ENCODE measurements around the gene UFC1. TPM values are rescaled to one million over a fixed set of nuclear protein-coding genes. Genes with fewer than 3 reads are reported as not detected.
A peak's percentile ranks its signal among the peaks of the same experiment; 100 is the strongest.

Gene UFC1
- total RNA-seq, 1 donor from 2014 or later = 133 TPM

DNA sequence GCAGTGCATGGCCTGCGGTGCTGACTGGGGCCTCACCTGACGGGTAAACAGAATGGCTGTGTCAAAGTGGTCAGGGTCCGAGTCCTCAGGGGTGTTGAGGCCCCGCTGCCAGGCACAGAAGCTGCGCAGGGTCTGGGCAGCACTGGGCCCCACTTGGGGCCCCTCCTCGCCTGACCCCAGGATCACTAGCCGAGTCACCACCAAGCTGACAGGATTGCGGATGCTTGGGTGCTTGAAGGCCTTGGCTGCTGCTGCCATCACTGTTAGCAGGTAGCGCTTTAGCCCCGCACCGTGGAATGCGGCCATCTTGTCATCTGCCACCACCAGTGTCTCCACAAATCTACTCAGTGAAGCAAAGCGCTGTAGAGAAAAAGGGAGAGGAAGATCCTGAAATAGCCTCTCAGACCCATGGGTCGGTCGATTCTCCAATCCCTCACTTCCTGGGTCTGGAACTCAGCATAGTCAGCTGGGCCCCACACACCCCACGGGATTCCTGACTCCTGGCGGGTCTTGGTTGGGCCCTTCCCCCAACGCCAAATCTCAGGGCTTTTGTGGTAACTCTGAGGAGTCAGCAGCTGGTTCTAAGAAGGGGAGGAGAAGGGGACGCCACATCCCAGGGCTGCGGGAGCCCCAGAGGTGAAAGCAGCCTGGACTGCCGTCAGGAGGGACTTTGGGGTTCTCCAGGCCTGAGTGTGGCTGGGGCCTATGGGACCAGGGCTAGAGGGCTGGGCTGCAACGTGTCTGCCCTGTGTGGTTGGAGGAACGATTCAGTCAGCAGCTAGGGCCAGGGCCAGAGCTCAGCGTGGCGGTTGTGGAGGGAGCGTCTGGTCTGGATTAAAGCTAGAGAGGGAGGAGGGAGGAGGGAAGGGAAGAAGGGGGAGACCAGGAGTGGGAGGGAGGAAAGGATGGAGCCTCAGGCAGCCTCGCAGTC is 43.0 kb downstream of the UFC1 start:
- peaks cover 69 to 90% (median 83%) of the 10 kb centered on the region in 3 donors for H3K4me1 ChIP-seq (ENCODE audit: control insufficient read depth in 3 of 3, insufficient read depth in 3 of 3, low read length in 3 of 3)
- peak overlapping the region; percentile 99 for H3K27ac ChIP-seq (ENCODE audit: low read depth, low read length)
- H3K9me3 ChIP-seq (ENCODE audit: control insufficient read depth in 3 of 3, low read length in 3 of 3) = no peaks in the 10 kb centered on the region
- H3K27me3 ChIP-seq (ENCODE audit: control insufficient read depth in 3 of 3, insufficient read depth in 3 of 3, low read length in 3 of 3) = no peaks in the 10 kb centered on the region
- H3K4me3 ChIP-seq (ENCODE audit: low read length in 3 of 3) = peak overlapping the region; percentile 65 to 73 (median 72)
- H3K9ac ChIP-seq (ENCODE audit: low read depth in 1 of 3, low read length in 3 of 3) = peak overlapping the region; percentile 3 to 90 (median 81)
- peaks cover 0 to 3% (median 1%) of the 10 kb centered on the region in 3 donors for H3K36me3 ChIP-seq (ENCODE audit: control insufficient read depth in 3 of 3, insufficient read depth in 3 of 3, low read length in 3 of 3)

DNA sequence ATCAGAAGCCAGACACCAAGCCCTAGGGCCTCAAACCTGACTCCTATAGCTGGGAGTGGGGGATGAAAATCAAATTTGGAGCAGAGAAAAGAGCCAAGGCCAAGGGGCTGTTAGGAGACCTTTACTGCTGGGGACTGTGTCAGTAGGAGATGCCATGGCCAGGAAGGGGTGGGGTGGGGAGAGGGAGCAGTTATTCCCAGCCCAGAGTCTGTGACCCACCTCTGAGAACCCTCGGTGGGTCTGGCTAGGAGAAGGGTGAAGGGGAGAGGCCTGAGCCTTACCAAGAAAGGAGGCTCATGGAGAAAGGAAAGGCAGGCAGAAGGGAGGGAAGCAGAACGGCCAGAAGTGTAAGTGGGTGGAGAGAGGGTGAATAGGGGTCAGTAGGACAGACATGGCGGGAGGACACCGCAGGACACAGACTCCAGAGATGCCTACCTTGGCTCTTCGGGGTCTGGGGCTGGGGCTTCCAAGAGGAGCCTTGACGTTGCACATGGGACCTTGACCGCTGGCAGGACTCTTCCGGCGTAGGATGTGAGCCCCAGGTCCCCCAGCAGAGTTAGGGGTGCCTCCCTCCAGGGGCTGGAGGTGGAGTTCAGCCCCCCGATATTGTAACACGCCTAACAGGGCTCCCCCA is 43.9 kb downstream of the UFC1 start:
- Histone ChIP-seq H3K4me1 (ENCODE audit: control insufficient read depth in 3 of 3, insufficient read depth in 3 of 3, low read length in 3 of 3) (peaks cover 72 to 95% (median 82%) of the 10 kb centered on the region in 3 donors), H3K27me3 (ENCODE audit: control insufficient read depth in 3 of 3, insufficient read depth in 3 of 3, low read length in 3 of 3) (no peaks in the 10 kb centered on the region)

DNA sequence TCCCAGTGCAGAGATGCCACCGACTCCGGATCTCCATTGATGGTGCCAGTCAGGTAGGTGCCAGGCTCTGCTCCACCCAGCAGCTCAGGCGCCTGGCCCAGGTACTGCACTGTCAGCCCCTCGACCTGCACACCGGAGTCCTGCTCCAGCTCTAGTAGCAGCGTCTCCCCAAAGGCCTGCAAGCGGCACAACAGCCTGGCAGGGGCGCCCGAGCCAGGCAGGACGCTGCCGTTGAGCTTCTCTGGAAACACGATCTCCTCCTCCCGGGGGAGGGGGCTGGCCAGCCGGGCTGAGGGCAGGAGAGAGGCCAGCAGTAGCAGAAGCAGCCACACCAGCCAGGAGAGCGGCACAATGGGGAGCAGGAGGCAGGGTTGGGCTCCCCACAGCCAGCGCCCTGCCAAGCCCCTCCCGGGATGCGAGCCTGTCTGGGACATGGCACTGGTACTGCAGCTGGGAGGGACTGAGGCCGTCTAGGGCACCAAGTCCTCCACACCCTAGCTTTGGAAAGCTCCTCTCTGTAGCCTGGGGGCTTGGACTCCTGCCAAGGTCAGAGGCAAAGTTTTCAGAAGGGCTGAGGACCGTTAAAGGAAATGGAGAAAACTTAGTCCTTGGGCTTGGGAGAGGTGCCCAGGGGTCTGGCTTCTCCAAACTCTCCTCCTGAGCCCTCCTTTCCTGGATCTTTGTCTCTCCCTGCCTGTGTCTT is 44.6 kb downstream of the UFC1 start:
- Histone ChIP-seq H3K4me1 (ENCODE audit: control insufficient read depth in 3 of 3, insufficient read depth in 3 of 3, low read length in 3 of 3) (peaks cover 72 to 95% (median 83%) of the 10 kb centered on the region in 3 donors), H3K36me3 (ENCODE audit: control insufficient read depth in 3 of 3, insufficient read depth in 3 of 3, low read length in 3 of 3) (peaks cover 0 to 3% (median under 1%) of the 10 kb centered on the region in 3 donors), H3K27me3 (ENCODE audit: control insufficient read depth in 3 of 3, insufficient read depth in 3 of 3, low read length in 3 of 3) (no peaks in the 10 kb centered on the region), H3K4me3 (ENCODE audit: low read length in 3 of 3) (peak overlapping the region; percentile 65 to 73 (median 72)), H3K9me3 (ENCODE audit: control insufficient read depth in 3 of 3, low read length in 3 of 3) (no peaks in the 10 kb centered on the region), H3K27ac (ENCODE audit: low read depth, low read length) (peak overlapping the region; percentile 99), H3K9ac (ENCODE audit: low read depth in 1 of 3, low read length in 3 of 3) (peak overlapping the region; percentile 72 to 90 (median 81))

More for the DNA sequence above, 43.9 kb downstream of the UFC1 start:
- H3K27ac ChIP-seq (ENCODE audit: low read depth, low read length) = peak overlapping the region; percentile 99
- H3K36me3 ChIP-seq (ENCODE audit: control insufficient read depth in 3 of 3, insufficient read depth in 3 of 3, low read length in 3 of 3) = peaks cover 0 to 3% (median 0%) of the 10 kb centered on the region in 3 donors
- H3K9me3 ChIP-seq (ENCODE audit: control insufficient read depth in 3 of 3, low read length in 3 of 3) = no peaks in the 10 kb centered on the region
- H3K9ac ChIP-seq (ENCODE audit: low read depth in 1 of 3, low read length in 3 of 3) = peak overlapping the region; percentile 72 to 90 (median 81)
- peak overlapping the region; percentile 65 to 73 (median 72) for H3K4me3 ChIP-seq (ENCODE audit: low read length in 3 of 3)

DNA sequence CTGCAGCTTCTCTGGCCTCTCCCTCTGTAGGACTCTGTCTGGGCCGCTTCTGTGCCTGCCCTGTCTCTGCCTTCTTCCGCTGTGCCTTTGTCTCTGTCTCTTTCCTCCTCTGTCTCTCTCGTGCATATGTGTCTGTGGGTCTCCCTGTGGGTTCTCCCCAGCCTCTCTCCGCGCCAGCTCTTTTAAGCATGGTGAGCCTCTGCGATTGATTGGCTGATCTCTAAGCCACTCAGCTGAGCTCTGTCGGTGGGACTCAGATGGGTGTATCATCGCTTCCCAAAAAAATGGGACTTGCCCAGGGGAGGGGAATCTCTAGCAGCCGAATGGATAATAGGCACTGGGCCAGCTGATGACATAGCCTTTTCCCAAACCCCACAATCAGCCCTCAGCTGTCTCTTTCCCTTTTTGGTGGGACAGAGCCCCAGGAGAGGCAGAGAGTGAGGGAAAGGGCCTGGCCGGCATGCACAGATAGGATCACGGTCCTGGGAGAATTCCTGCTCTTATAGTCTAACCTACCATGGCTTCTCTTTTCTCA is 45.2 kb downstream of the UFC1 start, which contains the start of gene ADAMTS4:
TSS of gene ADAMTS4 (minus strand) at position 158 of the 535 bp plus-strand sequence. CDS start 427 bp downstream, outside the sequence.
- H3K27ac ChIP-seq (ENCODE audit: low read depth, low read length) = peak within 1 kb of the TSS; percentile 99
- peaks cover 0 to 8% (median 2%) of the 10 kb centered on the region in 3 donors for H3K36me3 ChIP-seq (ENCODE audit: control insufficient read depth in 3 of 3, insufficient read depth in 3 of 3, low read length in 3 of 3)
- peak within 1 kb of the TSS; percentile 65 to 73 (median 72) for H3K4me3 ChIP-seq (ENCODE audit: low read length in 3 of 3)
- H3K4me1 ChIP-seq (ENCODE audit: control insufficient read depth in 3 of 3, insufficient read depth in 3 of 3, low read length in 3 of 3) = peaks cover 72 to 95% (median 82%) of the 10 kb centered on the region in 3 donors
- no peaks in the 10 kb centered on the region for H3K9me3 ChIP-seq (ENCODE audit: control insufficient read depth in 3 of 3, low read length in 3 of 3)
- peak within 1 kb of the TSS; percentile 72 to 90 (median 81) for H3K9ac ChIP-seq (ENCODE audit: low read depth in 1 of 3, low read length in 3 of 3)
- H3K27me3 ChIP-seq (ENCODE audit: control insufficient read depth in 3 of 3, insufficient read depth in 3 of 3, low read length in 3 of 3) = no peaks in the 10 kb centered on the region

DNA sequence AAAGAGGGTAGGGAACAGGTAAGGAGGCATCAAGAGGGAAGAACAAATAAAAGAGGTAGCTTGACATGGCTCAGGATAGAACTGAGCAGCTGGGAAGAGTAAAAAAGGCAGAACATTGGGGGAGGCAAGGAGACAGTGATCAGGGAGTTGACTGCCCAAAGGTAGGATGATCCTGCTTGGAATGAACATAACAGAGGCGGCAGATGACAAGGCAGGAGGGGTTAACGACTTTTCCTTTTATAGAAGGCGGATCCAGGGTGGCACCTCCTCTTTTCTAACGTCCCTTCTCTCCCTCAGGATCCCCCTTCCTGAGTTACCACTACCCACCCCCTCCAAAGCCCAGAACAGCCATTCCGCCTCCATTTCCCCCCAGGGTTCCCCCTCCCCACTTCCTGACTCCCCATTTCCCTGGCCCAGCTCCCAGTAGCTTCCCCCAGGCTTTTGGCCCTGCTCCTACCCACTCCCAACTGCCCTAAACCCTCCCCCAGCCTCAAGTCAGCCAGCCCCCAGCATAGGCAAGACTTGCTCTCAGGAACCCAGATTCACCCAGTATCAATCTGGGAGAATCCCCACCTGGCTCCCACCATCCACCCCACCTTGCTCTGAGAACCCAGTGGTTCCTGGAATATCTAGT is 45.8 kb downstream of the UFC1 start:
- Histone ChIP-seq H3K4me3 (ENCODE audit: low read length in 3 of 3) (peak overlapping the region in 1 of 3 donors; percentile 4), H3K27ac (ENCODE audit: low read depth, low read length) (peak overlapping the region; percentile 99), H3K9me3 (ENCODE audit: control insufficient read depth in 3 of 3, low read length in 3 of 3) (no peaks in the 10 kb centered on the region), H3K36me3 (ENCODE audit: control insufficient read depth in 3 of 3, insufficient read depth in 3 of 3, low read length in 3 of 3) (peaks cover 3 to 14% (median 9%) of the 10 kb centered on the region in 3 donors), H3K9ac (ENCODE audit: low read depth in 1 of 3, low read length in 3 of 3) (peak overlapping the region in 2 of 3 donors; percentile 14 to 90), H3K27me3 (ENCODE audit: control insufficient read depth in 3 of 3, insufficient read depth in 3 of 3, low read length in 3 of 3) (no peaks in the 10 kb centered on the region), H3K4me1 (ENCODE audit: control insufficient read depth in 3 of 3, insufficient read depth in 3 of 3, low read length in 3 of 3) (peaks cover 71 to 92% (median 84%) of the 10 kb centered on the region in 3 donors)

DNA sequence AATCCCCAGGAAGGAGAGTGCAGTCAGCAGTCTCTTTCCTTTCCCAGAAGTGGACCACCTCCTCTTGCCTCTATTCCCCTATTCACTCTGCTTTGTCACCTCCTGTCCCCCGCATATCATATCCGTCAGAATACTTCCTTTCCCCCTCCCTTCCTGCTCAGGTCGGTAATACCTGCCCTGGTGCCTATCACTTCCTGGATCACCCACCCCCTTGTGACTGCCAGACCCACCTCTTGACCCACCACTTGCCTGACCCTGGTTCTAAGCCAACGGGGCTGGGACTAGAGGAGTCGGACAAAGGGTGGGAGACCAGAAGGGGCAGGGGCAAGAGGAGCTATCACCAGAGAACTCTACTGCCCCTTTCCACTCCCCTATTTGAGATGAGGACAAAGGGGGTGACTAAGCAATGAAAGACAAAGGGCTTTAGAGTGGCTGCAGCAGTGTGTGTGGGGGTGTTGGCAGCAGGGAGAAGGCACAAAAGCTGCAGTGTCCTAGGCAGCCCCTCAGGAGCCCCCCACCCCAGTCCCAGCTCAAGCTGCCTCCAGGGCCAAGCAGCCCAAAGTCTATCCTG is 46.7 kb downstream of the UFC1 start:
- Histone ChIP-seq H3K9me3 (ENCODE audit: control insufficient read depth in 3 of 3, low read length in 3 of 3) (no peaks in the 10 kb centered on the region), H3K27ac (ENCODE audit: low read depth, low read length) (peak overlapping the region; percentile 99), H3K36me3 (ENCODE audit: control insufficient read depth in 3 of 3, insufficient read depth in 3 of 3, low read length in 3 of 3) (peaks cover 3 to 19% (median 13%) of the 10 kb centered on the region in 3 donors), H3K4me3 (ENCODE audit: low read length in 3 of 3) (peak overlapping the region; percentile 97 to 100 (median 99)), H3K4me1 (ENCODE audit: control insufficient read depth in 3 of 3, insufficient read depth in 3 of 3, low read length in 3 of 3) (peaks cover 76 to 89% (median 77%) of the 10 kb centered on the region in 3 donors), H3K9ac (ENCODE audit: low read depth in 1 of 3, low read length in 3 of 3) (peak overlapping the region; percentile 90 to 99 (median 99)), H3K27me3 (ENCODE audit: control insufficient read depth in 3 of 3, insufficient read depth in 3 of 3, low read length in 3 of 3) (no peaks in the 10 kb centered on the region)

DNA sequence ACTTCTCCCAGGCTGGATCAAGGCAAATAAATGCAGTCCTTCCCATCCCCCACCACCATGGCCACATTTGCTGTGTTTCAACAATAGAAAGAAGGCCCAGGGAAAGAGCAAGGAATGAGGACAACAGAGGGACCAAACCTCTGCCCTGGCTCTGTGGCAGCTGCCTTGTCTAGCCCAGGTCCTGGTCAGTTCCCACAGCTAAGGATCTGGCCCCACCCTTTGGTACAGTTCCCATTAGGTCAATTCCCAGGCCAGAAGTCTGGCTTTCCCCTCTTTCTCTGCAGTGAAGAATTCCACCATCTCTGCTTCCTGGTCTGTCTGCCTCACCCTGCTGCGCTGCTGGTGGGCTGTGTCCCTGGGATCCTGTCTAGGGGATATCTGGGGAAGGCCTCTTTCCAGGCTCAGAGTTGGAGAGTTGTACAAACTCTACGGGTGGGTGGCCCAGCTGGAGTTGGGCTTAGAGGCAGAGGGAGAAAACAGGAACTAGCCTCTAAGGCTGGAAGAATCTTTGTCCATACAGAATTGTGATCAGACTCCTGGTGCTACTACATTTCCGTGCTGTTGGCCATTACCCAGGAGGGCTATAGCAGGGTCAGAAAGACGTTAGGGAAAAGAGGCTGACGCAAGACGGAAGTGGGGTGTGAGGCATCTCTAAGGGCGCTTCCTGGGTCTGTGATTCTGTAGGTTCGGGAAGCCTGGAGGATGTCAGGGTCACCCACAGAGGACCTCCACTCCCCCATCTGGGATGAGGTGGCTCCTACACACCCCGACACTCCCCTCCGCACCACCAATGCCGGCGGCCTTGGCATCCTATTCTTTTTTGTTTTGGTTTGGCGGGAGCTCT is 47.4 kb downstream of the UFC1 start:
- Histone ChIP-seq H3K4me1 (ENCODE audit: control insufficient read depth in 3 of 3, insufficient read depth in 3 of 3, low read length in 3 of 3) (peaks cover 70 to 85% (median 76%) of the 10 kb centered on the region in 3 donors), H3K9me3 (ENCODE audit: control insufficient read depth in 3 of 3, low read length in 3 of 3) (no peaks in the 10 kb centered on the region), H3K4me3 (ENCODE audit: low read length in 3 of 3) (peak overlapping the region; percentile 97 to 100 (median 99)), H3K36me3 (ENCODE audit: control insufficient read depth in 3 of 3, insufficient read depth in 3 of 3, low read length in 3 of 3) (peaks cover 5 to 26% (median 14%) of the 10 kb centered on the region in 3 donors), H3K9ac (ENCODE audit: low read depth in 1 of 3, low read length in 3 of 3) (peak overlapping the region; percentile 90 to 99 (median 99)), H3K27me3 (ENCODE audit: control insufficient read depth in 3 of 3, insufficient read depth in 3 of 3, low read length in 3 of 3) (no peaks in the 10 kb centered on the region), H3K27ac (ENCODE audit: low read depth, low read length) (peak overlapping the region; percentile 99)

Measured in skeletal muscle tissue (tissue), 4 donors.